SKM-1 (cell line): Measurements from ENCODE around the gene TTLL5.

Source experiments
- DNase-seq: peaks from one replicate; lab custom pipeline; 2025; ENCODE audit not compliant: unreplicated experiment; lab: John Stamatoyannopoulos, UW

TTLL5 gene

GRCh38 chr14:75860561-75861160 is 199.6 kb downstream of the TTLL5 start:
- DNase-seq: no peak

GRCh38 chr14:75861161-75861621 is 200.1 kb downstream of the TTLL5 start:
- no peak for DNase-seq

- no peak for DNase-seq
Observed at GRCh38 chr14:75863221-75863620, 202.2 kb downstream of the TTLL5 start.

GRCh38 chr14:75864352-75864751 is 203.3 kb downstream of the TTLL5 start:
- no peak for DNase-seq

- DNase-seq: no peak
Observed at GRCh38 chr14:75865531-75865930, 204.5 kb downstream of the TTLL5 start.

GRCh38 chr14:75866970-75867369 is 205.9 kb downstream of the TTLL5 start:
- DNase-seq: no peak

GRCh38 chr14:75871181-75871880 is 210.3 kb downstream of the TTLL5 start:
- DNase-seq: no peak

- no peak for DNase-seq
Observed at GRCh38 chr14:75875958-75876357, 214.9 kb downstream of the TTLL5 start.

GRCh38 chr14:75876530-75876929 is 215.5 kb downstream of the TTLL5 start:
- no peak for DNase-seq

GRCh38 chr14:75877292-75877691 is 216.2 kb downstream of the TTLL5 start:
- no peak for DNase-seq

- DNase-seq: no peak
Observed at GRCh38 chr14:75877884-75878283, 216.8 kb downstream of the TTLL5 start.

GRCh38 chr14:75879031-75879430 is 218.0 kb downstream of the TTLL5 start:
- no peak for DNase-seq

- no peak for DNase-seq
Observed at GRCh38 chr14:75880512-75880911, 219.5 kb downstream of the TTLL5 start.

- no peak for DNase-seq
Observed at GRCh38 chr14:75881994-75882393, 220.9 kb downstream of the TTLL5 start.

- DNase-seq: no peak
Observed at GRCh38 chr14:75884198-75884611, 223.2 kb downstream of the TTLL5 start.

GRCh38 chr14:75885829-75886228 is 224.8 kb downstream of the TTLL5 start:
- no peak for DNase-seq

- DNase-seq: no peak
Observed at GRCh38 chr14:75886636-75887348, 225.7 kb downstream of the TTLL5 start.

GRCh38 chr14:75888945-75889344 is 227.9 kb downstream of the TTLL5 start:
- DNase-seq: no peak

- no peak for DNase-seq
Observed at GRCh38 chr14:75896341-75896740, 235.3 kb downstream of the TTLL5 start.

- no peak for DNase-seq
Observed at GRCh38 chr14:75904311-75904710, 243.3 kb downstream of the TTLL5 start.

GRCh38 chr14:75905147-75905904 is 244.3 kb downstream of the TTLL5 start:
- DNase-seq: no peak
